ENCODE data around the gene PPP1R9B. TPM values are rescaled to one million over a fixed set of nuclear protein-coding genes. Genes with fewer than 3 reads are reported as not detected.

Gene PPP1R9B
- total and polyA plus RNA-seq, 2 experiments from 2014 or later = 5.1 to 26.2 TPM

DNA sequence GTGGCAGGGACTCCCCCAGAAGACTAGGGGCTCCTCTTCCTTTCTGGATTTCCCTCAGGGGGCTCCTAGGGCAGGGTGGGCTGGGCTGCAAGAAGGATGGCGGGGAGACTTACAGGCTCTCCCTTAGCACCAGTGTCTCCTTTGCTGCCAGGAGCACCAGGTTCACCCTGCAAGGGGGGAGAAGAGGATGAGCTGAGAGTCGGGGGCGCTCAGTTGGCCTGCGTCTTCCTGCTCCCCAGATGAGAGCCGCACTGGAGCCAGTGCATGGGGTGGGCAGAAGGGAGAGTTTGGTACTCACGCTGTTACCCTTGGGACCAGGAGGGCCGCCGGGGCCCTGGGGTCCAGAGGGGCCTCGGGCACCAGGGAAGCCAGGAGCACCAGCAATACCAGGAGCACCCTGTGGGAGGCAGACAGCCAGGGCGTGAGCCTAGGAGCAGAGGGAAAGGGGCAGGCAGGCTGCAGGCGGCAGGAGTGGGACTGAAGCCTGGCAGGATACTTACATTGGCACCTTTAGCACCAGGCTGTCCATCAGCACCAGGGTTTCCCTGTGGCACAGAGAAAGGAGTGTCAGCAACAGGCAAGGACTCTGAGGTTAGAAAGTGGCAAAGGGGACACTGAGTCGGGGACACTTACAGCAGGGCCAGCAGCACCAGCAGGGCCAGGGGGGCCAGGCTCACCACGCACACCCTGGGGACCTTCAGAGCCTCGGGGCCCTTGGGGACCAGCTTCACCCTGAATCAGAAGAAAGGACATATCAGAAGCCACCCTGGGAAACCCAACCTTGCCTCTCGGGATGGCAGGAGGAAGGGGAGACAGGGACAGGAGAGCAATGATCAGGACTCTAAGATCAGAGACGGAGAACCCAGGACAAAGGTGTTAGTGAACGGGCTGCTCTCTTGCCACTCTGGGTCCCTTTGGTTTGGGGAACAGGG, 44.7 kb upstream of the PPP1R9B start:
- no peak for DNase-seq (ENCODE audit: low spot score)
- Histone ChIP-seq H3K4me1 (ENCODE audit: insufficient read depth) (peaks cover 27% of the 10 kb centered on the region), H3K27ac (peak overlapping the region; percentile 88), H3K9me2 (replicated peaks; ENCODE audit: insufficient read depth) (no peaks in the 10 kb centered on the region), H3K79me2 (peaks cover 38% of the 10 kb centered on the region), H2AFZ (no peak overlapping the region), H4K20me1 (ENCODE audit: insufficient read depth, poor library complexity, severe bottlenecking) (peaks cover 78% of the 10 kb centered on the region), H3K4me3 (no peak overlapping the region), H3K36me3 (replicated peaks; ENCODE audit: insufficient read depth, low read depth) (no peaks in the 10 kb centered on the region), H3K4me2 (no peak overlapping the region), H3K9me3 (ENCODE audit: low read depth) (no peaks in the 10 kb centered on the region), H3K27me3 (no peaks in the 10 kb centered on the region)
- TF ChIP-seq EZH2phosphoT487 (IDR thresholded peaks at IDR 0.05; ENCODE audit: low read depth, severe bottlenecking, unreplicated experiment) (no peak), EZH2 (IDR thresholded peaks at IDR 0.05; ENCODE audit: borderline replicate concordance) (no peak)
- TF ChIP-seq, protein P1, sequence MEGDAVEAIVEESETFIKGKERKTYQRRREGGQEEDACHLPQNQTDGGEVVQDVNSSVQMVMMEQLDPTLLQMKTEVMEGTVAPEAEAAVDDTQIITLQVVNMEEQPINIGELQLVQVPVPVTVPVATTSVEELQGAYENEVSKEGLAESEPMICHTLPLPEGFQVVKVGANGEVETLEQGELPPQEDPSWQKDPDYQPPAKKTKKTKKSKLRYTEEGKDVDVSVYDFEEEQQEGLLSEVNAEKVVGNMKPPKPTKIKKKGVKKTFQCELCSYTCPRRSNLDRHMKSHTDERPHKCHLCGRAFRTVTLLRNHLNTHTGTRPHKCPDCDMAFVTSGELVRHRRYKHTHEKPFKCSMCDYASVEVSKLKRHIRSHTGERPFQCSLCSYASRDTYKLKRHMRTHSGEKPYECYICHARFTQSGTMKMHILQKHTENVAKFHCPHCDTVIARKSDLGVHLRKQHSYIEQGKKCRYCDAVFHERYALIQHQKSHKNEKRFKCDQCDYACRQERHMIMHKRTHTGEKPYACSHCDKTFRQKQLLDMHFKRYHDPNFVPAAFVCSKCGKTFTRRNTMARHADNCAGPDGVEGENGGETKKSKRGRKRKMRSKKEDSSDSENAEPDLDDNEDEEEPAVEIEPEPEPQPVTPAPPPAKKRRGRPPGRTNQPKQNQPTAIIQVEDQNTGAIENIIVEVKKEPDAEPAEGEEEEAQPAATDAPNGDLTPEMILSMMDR (IDR thresholded peaks at IDR 0.05; ENCODE audit: poor library complexity) = no peak
- WGBS (ENCODE audit: low lambda C conversion rate, missing lambda C conversion rate) = 93% methylated on average over 15 of the region's 17 CpGs

DNA sequence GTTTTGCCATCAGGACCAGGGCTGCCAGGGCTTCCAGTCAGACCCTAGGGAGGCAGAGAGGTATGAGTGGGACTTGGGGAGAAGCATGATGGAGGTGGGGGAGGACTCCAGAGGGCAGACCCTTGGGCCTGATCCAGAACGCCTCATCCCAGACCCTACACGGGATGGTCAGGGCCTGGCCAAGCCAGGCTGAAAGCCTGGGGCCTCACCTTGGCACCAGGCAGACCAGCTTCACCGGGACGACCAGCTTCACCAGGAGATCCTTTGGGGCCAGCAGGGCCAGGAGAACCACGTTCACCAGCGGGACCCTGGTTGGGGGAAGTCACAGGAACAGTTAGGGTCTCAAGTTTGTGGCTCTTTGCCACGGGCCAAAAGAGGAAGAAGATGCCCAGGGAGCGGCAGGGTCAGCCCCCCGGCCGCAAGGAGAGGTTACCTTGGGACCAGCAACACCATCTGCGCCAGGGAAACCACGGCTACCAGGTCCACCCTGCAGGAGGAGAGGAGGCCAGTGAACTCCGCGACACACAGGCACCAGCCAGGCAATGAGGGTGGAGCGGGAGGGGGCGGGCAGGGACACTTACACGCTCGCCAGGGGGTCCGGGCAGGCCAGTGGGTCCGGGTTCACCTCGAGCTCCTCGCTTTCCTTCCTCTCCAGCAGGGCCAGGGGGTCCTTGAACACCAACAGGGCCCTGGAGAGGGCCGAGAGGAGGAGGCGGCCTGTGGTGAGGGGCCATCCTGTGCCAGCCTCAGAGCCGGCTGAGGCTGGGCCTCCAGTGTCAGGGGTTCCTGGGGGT, 43.9 kb upstream of the PPP1R9B start:
- no peaks in the 10 kb centered on the region for H3K9me2 ChIP-seq (replicated peaks; ENCODE audit: insufficient read depth)
- H3K4me2 ChIP-seq = peak overlapping the region; percentile 8
- no peak for DNase-seq (ENCODE audit: low spot score)
- H3K27ac ChIP-seq = peak overlapping the region; percentile 88
- H3K27me3 ChIP-seq = no peaks in the 10 kb centered on the region
- H3K9me3 ChIP-seq (ENCODE audit: low read depth) = no peaks in the 10 kb centered on the region
- peaks cover 83% of the 10 kb centered on the region for H4K20me1 ChIP-seq (ENCODE audit: insufficient read depth, poor library complexity, severe bottlenecking)
- 94% methylated on average over 24 of the region's 25 CpGs for WGBS (ENCODE audit: low lambda C conversion rate, missing lambda C conversion rate)
- H3K36me3 ChIP-seq (replicated peaks; ENCODE audit: insufficient read depth, low read depth) = no peaks in the 10 kb centered on the region
- H2AFZ ChIP-seq = no peak overlapping the region
- peaks cover 38% of the 10 kb centered on the region for H3K79me2 ChIP-seq
- no peak overlapping the region for H3K4me3 ChIP-seq
- peaks cover 27% of the 10 kb centered on the region for H3K4me1 ChIP-seq (ENCODE audit: insufficient read depth)
- TF ChIP-seq EZH2 (IDR thresholded peaks at IDR 0.05; ENCODE audit: borderline replicate concordance) (no peak), EZH2phosphoT487 (IDR thresholded peaks at IDR 0.05; ENCODE audit: low read depth, severe bottlenecking, unreplicated experiment) (no peak)
- TF ChIP-seq, protein P1 (IDR thresholded peaks at IDR 0.05; ENCODE audit: poor library complexity) = no peak

DNA sequence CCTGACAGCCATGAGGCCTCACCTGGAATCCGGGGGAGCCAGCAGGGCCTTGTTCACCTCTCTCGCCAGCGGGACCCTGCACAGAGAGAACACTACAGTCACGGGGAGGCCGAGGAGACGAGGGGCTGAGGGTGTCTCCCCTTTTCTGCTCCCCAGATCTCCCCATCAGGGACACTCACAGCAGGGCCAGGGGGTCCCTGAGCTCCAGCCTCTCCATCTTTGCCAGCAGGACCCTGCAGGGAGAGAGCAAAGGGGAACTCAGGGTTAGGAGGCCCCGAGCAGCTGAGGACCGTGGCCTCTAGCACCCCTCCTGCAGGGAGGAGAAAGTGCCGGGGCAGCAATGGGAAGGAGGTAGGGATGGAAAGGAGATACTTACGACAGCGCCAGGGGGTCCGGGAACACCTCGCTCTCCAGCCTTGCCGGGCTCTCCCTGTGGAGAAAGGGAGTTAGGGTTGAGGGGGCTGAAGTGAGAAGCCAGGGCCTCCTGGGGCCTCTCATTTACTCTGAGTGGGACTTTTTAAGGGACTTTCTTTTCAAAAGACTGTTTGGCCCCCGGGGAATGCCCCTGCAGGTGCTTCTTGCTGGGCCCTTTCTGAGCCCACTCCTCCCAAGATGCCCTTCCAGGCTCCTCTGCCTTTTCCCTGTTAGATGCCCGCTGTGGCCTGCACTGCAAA, 42.3 kb upstream of the PPP1R9B start:
- TF ChIP-seq EZH2 (IDR thresholded peaks at IDR 0.05; ENCODE audit: borderline replicate concordance) = no peak
- TF ChIP-seq EZH2phosphoT487 (IDR thresholded peaks at IDR 0.05; ENCODE audit: low read depth, severe bottlenecking, unreplicated experiment) = no peak
- TF ChIP-seq, protein P1 (IDR thresholded peaks at IDR 0.05; ENCODE audit: poor library complexity) = no peak
- 86% methylated on average over 16 of the region's 16 CpGs for WGBS (ENCODE audit: low lambda C conversion rate, missing lambda C conversion rate)
- H3K27me3 ChIP-seq = no peaks in the 10 kb centered on the region
- H3K4me2 ChIP-seq = no peak overlapping the region
- peaks cover 83% of the 10 kb centered on the region for H4K20me1 ChIP-seq (ENCODE audit: insufficient read depth, poor library complexity, severe bottlenecking)
- no peak for DNase-seq (ENCODE audit: low spot score)
- H3K4me3 ChIP-seq = no peak overlapping the region
- no peak overlapping the region for H2AFZ ChIP-seq
- no peaks in the 10 kb centered on the region for H3K9me2 ChIP-seq (replicated peaks; ENCODE audit: insufficient read depth)
- H3K9me3 ChIP-seq (ENCODE audit: low read depth) = no peaks in the 10 kb centered on the region
- peak overlapping the region; percentile 69 for H3K27ac ChIP-seq
- no peaks in the 10 kb centered on the region for H3K36me3 ChIP-seq (replicated peaks; ENCODE audit: insufficient read depth, low read depth)
- H3K79me2 ChIP-seq = peaks cover 24% of the 10 kb centered on the region
- H3K4me1 ChIP-seq (ENCODE audit: insufficient read depth) = peaks cover 13% of the 10 kb centered on the region

Measured in hepatocyte (in vitro differentiated cells).